Lung (tissue), 12 donors: ENCODE data around the gene PANK4. TPM values are rescaled to one million over a fixed set of nuclear protein-coding genes. Genes with fewer than 3 reads are reported as not detected.

Source experiments
- ATAC-seq: fragments of 200-7000 bp; cut with Tn5 transposase; one replicate; pipeline ENCODE4 v1.9.1; 2020; ENCODE audit warnings: moderate number of reproducible peaks; ENCODE audit not compliant: insufficient read depth, low FRiP score
- DNase-seq, 3 donors: peaks; one replicate each; pipeline ENCODE4 v3.0.0-alpha.2; 2013 to 2017
- H3K27ac ChIP-seq, 2 donors: one replicate each; pipeline ENCODE4 v1.5.1; 2013; ENCODE audit warnings: mild to moderate bottlenecking in 2 of 2, moderate library complexity in 2 of 2, control low read depth in 1 of 2, inconsistent platforms in 1 of 2, low read depth in 1 of 2, low read length in 1 of 2
- H3K27me3 ChIP-seq, 3 donors: one replicate each; pipeline ENCODE4 v1.5.1; 2013; ENCODE audit warnings: low read length in 2 of 3; ENCODE audit not compliant: control insufficient read depth in 3 of 3, insufficient read depth in 3 of 3
- H3K36me3 ChIP-seq, 4 donors: one replicate each; pipeline ENCODE4 v1.5.1; 2013; ENCODE audit warnings: low read length in 4 of 4, mild to moderate bottlenecking in 1 of 4, moderate library complexity in 1 of 4; ENCODE audit not compliant: control insufficient read depth in 4 of 4, insufficient read depth in 4 of 4
- H3K4me1 ChIP-seq, 5 donors: one replicate each; pipeline ENCODE4 v1.5.1; 2013; ENCODE audit warnings: low read length in 5 of 5, mild to moderate bottlenecking in 2 of 5, moderate library complexity in 1 of 5; ENCODE audit not compliant: control insufficient read depth in 5 of 5, insufficient read depth in 5 of 5
- H3K4me3 ChIP-seq: one replicate; pipeline ENCODE4 v1.5.1; 2013; ENCODE audit warnings: mild to moderate bottlenecking, control low read depth, moderate library complexity
- H3K9ac ChIP-seq, 2 donors: one replicate each; pipeline ENCODE4 v1.5.1; 2013; ENCODE audit warnings: low read length in 2 of 2, control low read depth in 1 of 2; ENCODE audit not compliant: insufficient read depth in 1 of 2
- H3K9me3 ChIP-seq, 4 donors: one replicate each; pipeline ENCODE4 v1.5.1; 2013; ENCODE audit warnings: low read length in 3 of 4, mild to moderate bottlenecking in 1 of 4, moderate library complexity in 1 of 4; ENCODE audit not compliant: control insufficient read depth in 4 of 4, insufficient read depth in 3 of 4
- WGBS, 2 donors: extraction: QIAGEN DNeasy Blood & Tissue Kit; methylation state at CpG; one replicate each; pipeline ENCODE4 v1.1.7; 2013; 5-methylcytosine and 5-hydroxymethylcytosine counted together
- polyA plus RNA-seq, 2 donors: library from polyadenylated mRNA; stranded (reverse); fragments of 200-250 nt; gene quantifications; one replicate each; pipeline ENCODE4 v1.2.1, GENCODE V29; 2013
- total RNA-seq, 2 donors: library from RNA; depleted of rRNA in 1 of 2; stranded (reverse); fragments of >200 nt in 1 of 2; gene quantifications; one replicate each; pipeline ENCODE4 v1.2.1, GENCODE V29; 2014 to 2021
- TF ChIP-seq, protein P1 (sequence below): IDR thresholded peaks from 2 replicates; pipeline ENCODE4 v1.5.1; 2012; ENCODE audit warnings: mild to moderate bottlenecking; ENCODE audit errors: control extremely low read depth, extremely low read depth
- donor health status: control.
- donor health status: control.
- donor health status: Bipolar disorder and iron deficiency.
- donor health status: healthy.
- donor health status: DM: yes; HTN: yes; CAD: no.

PANK4 gene
- total and polyA plus RNA-seq, 4 donors, result 17.6 to 36.3 (median 21.7) TPM

DNA sequence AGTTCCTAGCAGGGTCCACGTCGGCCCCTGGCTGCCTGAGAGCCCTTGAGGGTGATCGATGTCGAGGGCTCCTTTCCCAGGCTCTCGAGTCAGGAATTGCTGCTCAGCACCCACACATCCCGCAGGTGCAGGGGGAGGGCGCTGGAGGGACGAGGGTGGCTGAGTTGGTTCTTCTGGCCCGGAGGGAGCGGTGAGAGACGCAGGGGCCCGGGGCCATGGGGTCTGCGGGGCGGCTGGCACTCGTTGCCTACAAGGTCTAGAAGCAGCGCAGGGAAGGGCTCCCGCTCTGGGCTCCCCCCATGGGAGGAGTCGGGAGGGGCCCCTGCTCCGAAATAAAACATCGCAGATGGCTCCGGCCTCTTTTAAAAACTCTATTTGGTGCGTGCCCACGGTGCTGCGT, 18.2 kb downstream of the PANK4 start:
- WGBS, 2 donors, result 88 to 89% methylated on average over 23 to 24 of the region's 24 CpGs
- TF ChIP-seq, protein P1, sequence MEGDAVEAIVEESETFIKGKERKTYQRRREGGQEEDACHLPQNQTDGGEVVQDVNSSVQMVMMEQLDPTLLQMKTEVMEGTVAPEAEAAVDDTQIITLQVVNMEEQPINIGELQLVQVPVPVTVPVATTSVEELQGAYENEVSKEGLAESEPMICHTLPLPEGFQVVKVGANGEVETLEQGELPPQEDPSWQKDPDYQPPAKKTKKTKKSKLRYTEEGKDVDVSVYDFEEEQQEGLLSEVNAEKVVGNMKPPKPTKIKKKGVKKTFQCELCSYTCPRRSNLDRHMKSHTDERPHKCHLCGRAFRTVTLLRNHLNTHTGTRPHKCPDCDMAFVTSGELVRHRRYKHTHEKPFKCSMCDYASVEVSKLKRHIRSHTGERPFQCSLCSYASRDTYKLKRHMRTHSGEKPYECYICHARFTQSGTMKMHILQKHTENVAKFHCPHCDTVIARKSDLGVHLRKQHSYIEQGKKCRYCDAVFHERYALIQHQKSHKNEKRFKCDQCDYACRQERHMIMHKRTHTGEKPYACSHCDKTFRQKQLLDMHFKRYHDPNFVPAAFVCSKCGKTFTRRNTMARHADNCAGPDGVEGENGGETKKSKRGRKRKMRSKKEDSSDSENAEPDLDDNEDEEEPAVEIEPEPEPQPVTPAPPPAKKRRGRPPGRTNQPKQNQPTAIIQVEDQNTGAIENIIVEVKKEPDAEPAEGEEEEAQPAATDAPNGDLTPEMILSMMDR, result no peak
- H3K27ac ChIP-seq, result no peak overlapping the region
- no peak overlapping the region for H3K4me3 ChIP-seq
- H3K27me3 ChIP-seq, result no peaks in the 10 kb centered on the region
- H3K9me3 ChIP-seq, result no peaks in the 10 kb centered on the region
- no peak overlapping the region for H3K9ac ChIP-seq
- ATAC-seq (no peak), DNase-seq (no peak)
- peaks cover 0 to 25% (median 0%) of the 10 kb centered on the region in 5 donors for H3K4me1 ChIP-seq
- peaks cover 4 to 58% (median 22%) of the 10 kb centered on the region in 4 donors for H3K36me3 ChIP-seq

DNA sequence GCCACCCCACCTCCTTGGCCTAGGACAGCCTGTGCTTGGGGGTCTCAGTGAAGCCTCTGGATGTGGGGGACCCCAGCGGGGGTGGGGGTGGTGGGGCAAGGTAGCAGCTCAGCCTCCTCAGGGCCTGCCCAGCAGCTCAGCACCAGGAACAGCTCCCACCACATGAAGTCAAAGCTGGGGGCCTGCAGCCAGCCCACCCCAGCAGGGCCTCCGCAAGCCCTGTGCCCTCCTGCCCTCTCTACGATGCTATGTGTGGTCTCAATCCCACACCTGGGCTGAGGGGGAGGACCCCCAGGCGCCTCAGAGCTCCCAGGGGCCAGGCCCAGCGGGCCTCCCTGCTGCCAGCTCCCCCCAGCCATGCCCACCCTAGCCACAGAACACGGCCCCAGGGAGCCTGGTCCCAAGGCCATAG, 18.6 kb downstream of the PANK4 start:
- DNase-seq (no peak), ATAC-seq (no peak)
- Histone ChIP-seq H3K4me1 (peaks cover 0 to 26% (median 0%) of the 10 kb centered on the region in 5 donors), H3K9ac (no peak overlapping the region), H3K4me3 (no peak overlapping the region), H3K9me3 (no peaks in the 10 kb centered on the region), H3K36me3 (peaks cover 4 to 53% (median 19%) of the 10 kb centered on the region in 4 donors), H3K27me3 (peaks cover 0 to 2% (median 0%) of the 10 kb centered on the region in 3 donors), H3K27ac (no peak overlapping the region)
- WGBS, 2 donors, result 90 to 91% methylated on average over 5 to 6 of the region's 6 CpGs
- TF ChIP-seq, protein P1, result no peak

DNA sequence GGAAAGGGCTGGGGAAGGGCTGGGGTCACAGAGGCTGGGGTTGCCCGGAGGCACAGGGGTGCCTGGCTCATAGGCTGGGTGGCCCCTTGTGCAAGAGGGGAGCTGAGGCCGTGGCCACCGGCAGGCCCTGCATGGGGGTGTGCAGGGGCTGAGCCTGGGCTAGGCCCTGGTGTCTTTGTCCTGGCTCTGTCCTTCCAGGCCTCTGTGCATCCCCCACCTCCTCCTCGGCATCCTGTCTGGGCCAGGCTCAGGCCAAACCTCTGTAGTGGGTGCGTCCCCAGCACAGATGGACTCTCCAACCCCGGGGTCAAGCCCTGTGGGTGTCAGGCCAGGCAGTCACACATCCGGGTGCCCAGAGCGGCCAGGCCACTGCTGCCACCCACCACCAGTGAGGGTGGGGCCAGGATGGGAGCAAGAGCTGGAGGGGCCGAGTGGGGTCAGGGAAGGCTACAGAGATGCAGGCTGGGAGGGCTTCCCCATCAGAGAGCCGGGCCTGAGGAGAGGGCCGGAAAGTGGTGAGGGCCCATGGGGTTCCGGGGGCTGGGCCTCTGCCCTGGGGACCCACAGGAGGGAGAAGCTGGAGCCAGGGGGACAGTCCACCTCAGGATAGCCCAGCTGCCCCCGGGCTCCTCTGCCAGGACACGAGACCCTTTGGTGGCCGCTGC, 19.4 kb downstream of the PANK4 start:
- Histone ChIP-seq H3K36me3 (peaks cover 4 to 48% (median 15%) of the 10 kb centered on the region in 4 donors), H3K4me3 (no peak overlapping the region), H3K27me3 (peaks cover 0 to 3% (median 2%) of the 10 kb centered on the region in 3 donors), H3K9ac (no peak overlapping the region), H3K27ac (no peak overlapping the region), H3K4me1 (peaks cover 0 to 26% (median 0%) of the 10 kb centered on the region in 5 donors), H3K9me3 (no peaks in the 10 kb centered on the region)
- TF ChIP-seq, protein P1, result no peak
- WGBS, 2 donors, result 62 to 69% methylated on average over 13 to 15 of the region's 15 CpGs
- ATAC-seq (no peak), DNase-seq (no peak)
